DMS114 treated with DMSO at 0.1 percent for 48 hours (cell line): ENCODE results near the gene SDS.
"Not testable (repeated sequence)": the region's sequence is repeated elsewhere in the genome, so short reads cannot be mapped to it uniquely, and the experiment has no call there.

Experiments used
- DNase-seq: peaks from one replicate; lab custom pipeline; 2025; ENCODE audit not compliant: unreplicated experiment; lab: John Stamatoyannopoulos, UW

SDS gene

GRCh38 chr12:113354192-113354591, 49.5 kb downstream of the SDS start:
- DNase-seq, result not testable (repeated sequence)

- DNase-seq, result no peak
These were observed 52.6 kb downstream of the SDS start for GRCh38 chr12:113351089-113351488.

- DNase-seq, result no peak
These were observed 54.7 kb downstream of the SDS start for GRCh38 chr12:113348849-113349536.

- DNase-seq, result no peak
These were observed 55.8 kb downstream of the SDS start for GRCh38 chr12:113347892-113348291.

- no peak for DNase-seq
These were observed 56.6 kb downstream of the SDS start for GRCh38 chr12:113347107-113347506.

- DNase-seq, result no peak
These were observed 57.3 kb downstream of the SDS start for GRCh38 chr12:113346353-113346752.

- DNase-seq, result no peak
These were observed 58.4 kb downstream of the SDS start for GRCh38 chr12:113345318-113345717.
